HG02798 (cell line): ENCODE data around the gene FBRSL1.

Experiments used
- ATAC-seq: cut with Tn5 transposase; IDR thresholded peaks from one replicate; pipeline ENCODE4 v1.9.1; 2021; ENCODE audit warnings: mild to moderate bottlenecking; ENCODE audit not compliant: unreplicated experiment, poor library complexity

The FBRSL1 gene

DNA sequence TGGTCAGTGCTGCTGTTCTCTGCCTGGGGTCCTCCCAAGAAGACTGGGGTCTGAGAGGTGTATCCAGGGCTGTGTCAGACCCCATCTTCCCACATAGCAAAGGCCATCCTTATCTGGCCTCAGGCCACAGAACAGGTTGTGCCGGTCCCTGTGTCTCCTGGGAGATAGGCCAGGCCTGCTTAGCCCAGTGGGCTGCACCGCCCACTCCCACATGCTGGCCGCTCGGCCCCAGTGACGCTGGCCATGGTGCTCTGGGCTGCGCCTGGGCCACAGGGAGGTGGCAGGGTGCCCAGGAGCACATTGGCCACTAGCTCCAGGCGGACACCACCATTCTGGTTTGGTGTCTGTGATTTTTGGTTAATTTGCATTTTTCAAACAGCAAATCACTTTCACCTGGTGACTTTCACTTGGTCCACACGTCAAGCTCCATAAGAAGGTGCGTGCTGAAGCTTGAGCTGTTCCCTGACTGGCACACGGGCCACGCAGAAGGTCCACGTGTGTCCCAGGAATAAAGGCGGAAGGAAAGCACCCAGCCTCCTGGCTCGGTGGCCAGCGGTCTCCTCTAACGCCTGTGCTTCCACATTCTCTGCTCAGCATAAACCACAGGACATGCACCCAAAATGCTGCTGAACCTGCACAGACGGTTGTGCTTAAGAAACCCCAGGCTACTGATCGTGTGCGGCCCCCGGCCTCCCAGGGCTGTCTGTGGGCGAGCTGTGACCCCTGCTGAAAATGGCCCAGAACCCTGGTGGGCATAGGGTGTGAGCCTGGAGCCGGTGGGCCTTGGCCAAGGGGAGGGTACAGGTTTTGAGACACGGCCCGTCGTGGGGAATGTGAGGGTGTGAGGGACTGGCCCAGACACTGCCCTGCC, 4.6 kb downstream of the FBRSL1 start:
- no peak for ATAC-seq

DNA sequence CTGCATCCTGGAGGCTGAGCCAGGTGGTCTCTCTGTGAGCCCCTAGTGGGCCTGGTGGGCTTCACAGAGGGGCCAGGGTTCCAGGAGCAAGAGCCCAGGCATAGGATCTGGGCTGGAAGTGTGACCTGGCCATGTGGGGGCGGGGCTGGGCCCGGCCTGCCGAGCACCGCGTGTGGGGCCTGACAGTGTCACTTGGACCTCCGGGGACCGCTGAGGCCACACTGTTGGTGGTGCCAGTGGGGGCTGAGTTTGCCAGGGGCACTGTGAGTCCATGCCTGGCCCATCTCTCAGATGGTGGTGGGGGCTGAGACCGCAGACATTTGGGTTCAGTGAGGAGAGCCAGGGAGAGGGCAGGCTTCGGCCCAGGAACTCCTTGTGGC, 5.2 kb downstream of the FBRSL1 start:
- no peak for ATAC-seq

DNA sequence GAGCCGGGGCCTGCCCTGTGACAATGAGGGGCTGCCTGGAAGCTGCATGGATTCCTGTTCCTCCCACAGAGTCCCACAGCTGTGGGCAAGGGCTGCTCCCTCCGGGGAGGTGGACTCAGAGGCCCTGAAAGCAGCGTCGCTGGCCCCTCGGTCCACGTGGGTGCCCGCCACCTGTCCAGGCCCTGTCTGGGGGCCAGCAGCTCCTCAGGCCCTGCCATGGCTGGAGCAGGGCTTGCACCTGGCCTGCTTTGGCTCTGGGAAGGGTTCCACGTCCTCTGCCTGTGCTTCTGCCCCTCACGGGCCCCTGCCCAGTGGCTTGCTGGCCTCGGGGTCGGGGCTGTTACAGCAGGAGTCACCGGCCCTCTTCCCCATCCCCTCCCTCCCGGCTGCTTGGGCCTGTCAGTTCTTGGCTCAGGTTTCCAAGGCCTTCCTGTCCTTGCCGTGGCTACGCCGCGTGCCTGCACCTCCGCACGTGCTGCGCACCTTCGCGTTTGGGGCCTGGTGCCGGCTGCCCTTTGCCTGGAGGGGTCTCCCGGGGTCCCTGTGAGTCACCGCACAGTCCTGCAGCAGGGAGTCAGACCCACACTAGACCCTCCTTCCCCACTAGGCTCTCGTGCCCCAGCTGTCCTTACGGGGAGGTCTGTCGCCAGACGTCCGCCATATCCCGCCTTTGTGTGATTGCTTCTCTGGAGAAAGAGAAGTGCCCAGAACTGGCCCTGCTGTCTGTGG, 5.8 kb downstream of the FBRSL1 start:
- ATAC-seq, result no peak

DNA sequence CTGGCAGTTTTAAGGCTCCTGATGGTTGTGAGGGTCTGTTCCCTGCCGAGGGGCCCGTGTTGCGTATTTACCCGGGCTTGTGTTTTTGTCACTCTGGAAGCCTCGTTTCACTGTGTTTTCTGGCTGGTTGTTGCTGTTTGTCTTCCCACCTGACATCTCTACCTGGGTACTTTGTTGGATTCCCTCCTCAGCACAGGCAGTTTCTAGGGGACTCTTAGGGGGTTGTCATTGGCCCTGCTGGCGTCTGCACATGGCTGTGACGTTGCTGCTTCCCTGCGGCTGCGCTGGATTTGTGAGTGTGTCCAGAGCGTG, 6.4 kb downstream of the FBRSL1 start:
- ATAC-seq, result no peak

DNA sequence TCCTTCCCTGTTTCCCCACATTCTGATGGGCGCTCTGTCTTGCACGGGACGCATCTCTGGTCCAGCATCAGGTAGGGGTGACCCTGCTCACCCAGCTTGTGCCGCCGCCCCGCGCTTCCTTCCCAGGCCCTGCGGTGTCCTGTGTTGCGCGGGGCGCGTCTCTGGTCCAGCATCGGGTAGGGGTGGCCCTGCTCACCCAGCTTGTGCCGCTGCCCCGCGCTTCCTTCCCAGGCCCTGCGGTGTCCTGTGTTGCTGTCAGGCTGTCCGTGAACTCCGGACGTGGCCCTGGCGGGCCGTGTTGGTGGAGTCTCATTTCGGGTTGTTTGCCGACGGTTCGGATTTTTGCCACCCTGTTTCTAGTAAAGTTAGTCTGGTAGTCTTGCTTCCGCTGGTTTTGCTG, 6.8 kb downstream of the FBRSL1 start:
- ATAC-seq, result no peak

DNA sequence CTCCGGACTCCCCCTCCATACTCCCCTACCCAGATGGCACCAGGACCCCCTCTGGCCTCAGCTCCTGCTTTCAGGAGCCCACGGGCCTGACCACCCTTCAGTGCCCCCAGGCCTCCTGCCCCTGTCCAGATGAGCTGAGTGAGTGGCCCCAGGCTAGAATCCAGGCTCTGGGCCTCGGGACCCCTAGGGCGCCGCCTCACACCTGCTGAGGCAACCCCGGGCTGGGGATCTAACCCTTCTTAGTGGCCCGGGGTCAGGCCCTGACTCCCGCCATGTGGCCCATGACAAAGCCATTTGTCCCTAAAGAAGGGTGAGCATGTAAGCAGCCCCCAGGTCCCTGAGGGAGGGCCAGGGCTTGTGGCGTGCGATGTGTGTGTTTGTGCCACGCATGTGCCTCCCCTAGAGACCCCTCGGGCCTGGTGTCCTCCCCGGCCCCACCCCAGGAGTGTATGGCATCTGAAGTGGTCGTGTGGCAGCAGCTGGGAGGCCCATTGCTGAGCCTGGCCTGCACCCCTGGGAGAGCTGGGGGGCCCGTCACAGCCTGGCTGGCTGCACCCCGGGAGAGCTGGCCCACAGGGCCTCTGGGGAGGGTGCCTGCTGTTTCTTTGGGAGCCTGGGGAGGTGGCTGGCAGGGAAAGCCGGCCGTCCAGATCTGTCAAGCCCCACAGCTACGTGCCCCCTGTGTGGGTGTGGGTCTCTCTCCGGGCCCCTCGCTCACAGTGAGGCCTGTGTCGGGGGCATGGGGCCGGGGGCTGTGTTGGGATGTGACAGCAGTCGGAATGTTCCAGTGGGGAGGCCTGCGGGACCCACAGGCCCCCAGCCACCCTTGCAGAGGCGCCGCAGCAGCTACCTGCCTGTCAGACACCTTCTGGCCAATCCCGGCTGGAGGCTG, 7.8 kb downstream of the FBRSL1 start:
- no peak for ATAC-seq

DNA sequence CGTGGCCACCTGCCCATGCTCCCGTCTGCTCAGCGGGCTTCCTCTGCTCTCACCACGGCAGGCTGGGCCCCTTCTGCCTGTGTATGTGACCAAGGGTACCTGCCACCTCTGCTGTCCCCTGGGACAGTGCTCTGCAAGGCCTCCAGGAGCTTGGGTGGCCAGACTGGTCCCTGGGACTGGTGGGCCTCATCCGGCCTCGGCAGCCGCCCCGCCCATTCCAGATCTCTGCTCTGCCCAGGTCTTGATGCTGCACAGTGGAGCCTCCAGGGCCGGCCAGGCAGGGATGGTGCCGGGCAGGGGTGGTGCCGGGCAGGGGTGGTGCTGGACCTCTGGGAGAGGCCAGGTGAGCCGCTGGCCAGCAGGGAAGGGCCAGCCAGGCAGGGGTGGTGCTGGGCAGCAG, 9.0 kb downstream of the FBRSL1 start:
- ATAC-seq, result no peak

DNA sequence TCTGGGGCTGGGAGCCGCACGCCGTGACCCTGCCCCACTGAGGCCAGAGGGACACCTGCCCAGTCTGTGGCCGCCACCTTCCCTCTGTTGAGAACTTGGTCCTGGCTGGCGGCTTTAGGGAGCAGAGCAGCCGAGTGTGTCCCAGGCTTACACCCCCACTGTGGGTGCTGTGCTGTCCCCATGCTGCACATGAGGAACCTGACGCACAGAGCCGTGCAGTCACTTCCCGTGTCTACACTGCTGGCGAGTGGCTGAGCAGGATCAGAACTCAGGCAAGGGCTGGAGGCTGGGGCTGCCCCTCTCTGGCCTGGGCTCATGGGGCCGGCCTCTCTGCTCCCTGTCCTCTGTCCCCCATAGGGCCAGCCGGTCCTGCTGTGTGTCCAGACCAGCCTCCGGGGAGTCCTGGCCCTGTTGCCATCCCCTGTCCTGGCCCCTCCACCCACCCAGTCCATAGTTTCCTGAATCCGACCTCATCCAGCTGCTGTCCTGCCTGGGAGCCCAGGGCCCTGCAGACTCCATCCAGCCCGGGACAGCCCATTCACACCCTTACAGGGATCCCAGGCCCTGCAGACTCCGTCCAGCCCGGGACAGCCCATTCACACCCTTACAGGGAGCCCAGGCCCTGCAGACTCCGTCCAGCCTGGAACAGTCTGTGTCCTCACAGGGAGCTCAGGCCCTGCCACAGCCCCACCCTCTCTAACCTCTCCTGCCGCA, 10.3 kb downstream of the FBRSL1 start:
- ATAC-seq, result no peak

DNA sequence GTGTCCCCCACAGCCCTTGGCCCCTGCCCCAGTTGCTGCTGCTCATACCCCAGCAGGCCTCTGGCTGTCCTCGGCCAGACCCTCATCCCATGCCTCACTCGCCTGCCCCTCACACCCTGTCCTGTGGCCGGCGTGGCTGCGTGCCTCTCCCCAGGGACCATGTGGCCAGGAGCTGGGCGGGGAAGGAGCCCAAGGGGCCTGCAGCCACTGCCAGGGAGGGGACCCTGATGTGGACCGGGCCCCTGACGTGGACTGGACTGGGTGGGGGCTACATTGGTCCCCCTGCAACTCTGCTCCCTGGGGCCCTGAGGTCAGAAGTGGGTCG, 10.9 kb downstream of the FBRSL1 start:
- no peak for ATAC-seq

DNA sequence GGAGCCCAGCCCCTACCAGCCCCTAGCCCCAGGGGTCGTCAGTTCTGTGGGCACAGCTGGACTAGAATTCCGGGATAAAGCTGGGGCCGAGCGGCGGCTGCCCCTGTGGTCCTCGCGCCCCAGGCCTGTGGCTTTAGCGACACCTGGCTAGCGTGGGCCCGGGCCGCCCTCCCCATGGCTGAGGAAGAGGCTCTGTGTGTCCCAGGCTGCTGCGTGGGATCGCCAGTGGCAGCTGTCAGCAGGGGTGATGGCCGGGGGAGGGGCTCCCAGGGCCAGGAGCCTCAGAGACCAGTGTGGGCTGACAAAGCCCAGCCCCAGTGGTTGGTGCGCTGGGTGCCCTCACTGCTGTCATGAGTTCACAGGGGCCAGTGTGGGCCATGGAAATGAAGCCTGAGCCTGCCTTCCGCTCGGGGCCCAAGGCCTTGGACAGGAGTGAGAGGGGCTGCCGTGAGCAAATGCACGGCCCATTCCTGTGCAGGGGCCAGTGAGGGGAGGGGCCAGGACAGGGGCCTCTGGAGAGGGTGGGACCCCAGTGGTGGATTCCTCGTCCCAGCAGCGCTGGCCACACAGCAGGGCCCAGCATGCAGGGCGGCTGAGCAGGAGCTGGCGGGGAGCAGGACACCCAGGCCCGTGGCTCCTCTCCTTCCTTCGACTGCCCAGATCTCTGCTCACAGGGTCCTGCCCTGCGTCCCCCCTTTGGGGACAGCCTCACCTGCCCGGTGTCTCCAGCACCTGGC, 11.4 kb downstream of the FBRSL1 start:
- ATAC-seq, result no peak

DNA sequence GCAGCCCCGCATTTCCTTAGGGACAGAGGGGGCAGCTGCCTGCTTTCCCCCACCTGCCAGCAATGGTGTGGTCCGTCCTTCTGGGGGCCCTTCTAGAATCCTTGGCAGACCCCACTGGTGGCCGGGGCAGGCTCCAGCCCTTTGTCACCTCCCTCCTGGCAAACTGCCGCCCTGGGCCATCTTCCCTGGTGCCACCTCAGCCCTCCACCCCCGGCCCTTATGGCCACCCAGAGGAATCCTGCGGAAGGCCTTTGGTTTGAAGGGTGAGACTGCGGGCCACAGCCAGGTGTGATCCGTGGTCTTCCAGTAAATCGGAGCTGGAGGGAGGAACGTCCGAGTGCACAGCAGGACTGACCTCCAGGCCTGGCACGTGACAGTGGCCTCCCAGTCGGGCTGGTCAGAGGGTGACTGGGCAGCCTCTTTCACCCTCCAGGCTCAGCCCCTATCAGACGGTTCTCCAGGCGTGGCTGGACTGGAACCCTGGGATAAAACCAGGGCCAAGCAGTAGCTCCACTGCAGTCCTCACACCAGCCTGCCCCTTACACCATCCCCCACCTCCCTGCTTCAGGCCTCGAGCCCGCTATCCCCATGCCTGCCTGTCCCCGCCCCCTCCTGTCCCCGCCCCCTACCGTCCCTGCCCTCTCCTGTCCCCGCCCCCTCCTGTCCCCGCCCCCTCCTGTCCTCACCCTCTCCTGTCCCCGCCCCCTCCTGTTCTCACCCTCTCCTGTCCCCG, 12.4 kb downstream of the FBRSL1 start:
- ATAC-seq, result no peak

DNA sequence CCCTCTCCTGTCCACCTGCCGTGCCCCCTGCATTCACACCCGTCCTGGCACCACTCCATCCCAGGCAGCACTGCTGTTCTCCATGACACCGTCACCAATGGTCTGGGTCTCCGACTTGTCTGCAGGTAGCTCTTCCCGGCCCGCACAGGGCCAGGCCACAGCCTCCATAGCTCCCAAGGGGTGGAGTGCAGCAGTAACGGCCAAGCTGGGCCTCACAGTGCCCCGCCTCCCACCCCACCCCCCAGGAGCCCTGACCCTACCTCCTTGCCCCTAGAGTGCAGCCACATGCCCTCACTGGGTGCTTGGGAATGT, 12.9 kb downstream of the FBRSL1 start:
- ATAC-seq, result no peak

DNA sequence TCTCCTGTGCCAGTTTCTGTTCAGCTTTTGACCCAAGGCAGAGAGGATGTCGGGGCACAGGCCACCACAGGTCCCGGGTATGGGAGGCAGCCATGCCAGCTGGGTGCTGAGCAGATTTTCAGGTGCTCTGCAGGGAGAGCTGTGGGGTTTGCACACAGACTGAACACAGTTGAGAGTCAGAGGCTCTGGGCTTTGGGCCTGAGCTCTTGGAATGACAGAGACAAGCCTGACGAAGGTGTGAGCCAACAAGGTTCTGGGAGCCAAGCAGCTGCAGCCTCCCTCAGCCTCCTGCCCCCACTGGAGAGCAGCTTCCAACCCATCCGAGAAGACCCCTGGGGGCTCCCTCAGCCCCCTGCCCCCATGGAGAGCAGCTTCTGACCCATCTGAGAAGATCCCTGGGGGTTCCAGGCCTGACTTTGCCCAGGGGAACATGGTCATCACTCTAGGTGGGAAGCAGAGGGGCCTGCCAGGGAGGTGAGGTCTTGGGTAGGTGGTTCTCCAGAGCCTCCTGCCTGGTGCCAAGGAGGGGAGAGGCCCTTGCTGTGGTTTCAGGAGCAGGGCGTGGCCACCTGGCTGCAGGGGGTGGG, 13.8 kb downstream of the FBRSL1 start:
- no peak for ATAC-seq

DNA sequence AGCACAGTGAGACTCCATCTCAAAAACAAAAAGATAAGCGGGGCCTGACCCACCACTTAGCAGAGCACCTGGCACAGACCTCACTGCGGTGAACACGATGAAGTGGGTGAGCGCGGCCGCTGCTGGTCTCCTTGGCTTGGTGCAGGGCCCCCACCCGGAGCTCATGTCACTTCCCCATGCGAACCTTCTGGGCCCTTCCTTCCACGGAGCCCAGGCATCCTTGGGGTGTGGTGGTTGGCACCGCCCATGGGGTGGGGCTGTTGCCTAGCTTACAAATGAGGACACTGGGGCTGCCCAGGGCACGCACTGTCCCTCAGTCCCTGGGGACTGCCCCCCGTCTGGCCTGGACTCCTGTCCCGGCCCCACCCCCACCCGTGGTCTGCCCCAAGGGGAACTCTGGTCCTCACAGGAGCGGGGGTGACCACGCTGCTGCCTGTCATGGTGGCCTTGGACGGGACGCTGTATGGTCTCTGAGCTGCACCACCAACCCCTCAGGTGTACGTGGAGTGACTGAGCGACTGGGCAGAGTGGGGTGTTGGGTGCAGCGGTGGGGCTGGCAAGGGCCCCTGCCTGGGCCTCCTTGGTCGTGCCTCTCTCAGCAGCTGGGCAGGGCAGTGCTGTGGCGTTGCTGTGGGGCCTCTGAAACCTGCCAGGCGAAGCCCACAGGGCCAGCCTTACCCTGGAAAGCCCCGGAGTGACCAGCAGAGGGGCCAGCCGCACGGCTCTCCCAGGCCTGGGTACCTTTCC, 15.3 kb downstream of the FBRSL1 start:
- no peak for ATAC-seq

DNA sequence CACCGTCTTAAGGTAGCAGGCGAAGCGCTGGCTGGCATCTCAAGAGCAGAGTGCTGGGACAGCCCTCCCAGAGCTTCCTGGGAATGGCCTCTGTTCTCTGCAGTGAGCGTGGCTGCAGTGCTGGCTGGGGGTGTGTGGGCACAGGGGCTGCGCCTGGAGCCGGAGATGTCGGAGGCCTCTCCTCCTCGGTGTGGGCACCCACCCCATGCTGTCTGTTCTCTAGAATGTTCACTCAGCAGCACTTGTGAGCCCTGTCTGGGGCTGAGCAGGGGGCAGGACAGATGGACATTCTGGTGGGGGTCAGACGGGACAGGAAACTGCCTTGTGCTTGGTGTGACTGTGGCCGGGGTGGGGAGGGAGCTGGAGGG, 15.9 kb downstream of the FBRSL1 start:
- ATAC-seq, result no peak

DNA sequence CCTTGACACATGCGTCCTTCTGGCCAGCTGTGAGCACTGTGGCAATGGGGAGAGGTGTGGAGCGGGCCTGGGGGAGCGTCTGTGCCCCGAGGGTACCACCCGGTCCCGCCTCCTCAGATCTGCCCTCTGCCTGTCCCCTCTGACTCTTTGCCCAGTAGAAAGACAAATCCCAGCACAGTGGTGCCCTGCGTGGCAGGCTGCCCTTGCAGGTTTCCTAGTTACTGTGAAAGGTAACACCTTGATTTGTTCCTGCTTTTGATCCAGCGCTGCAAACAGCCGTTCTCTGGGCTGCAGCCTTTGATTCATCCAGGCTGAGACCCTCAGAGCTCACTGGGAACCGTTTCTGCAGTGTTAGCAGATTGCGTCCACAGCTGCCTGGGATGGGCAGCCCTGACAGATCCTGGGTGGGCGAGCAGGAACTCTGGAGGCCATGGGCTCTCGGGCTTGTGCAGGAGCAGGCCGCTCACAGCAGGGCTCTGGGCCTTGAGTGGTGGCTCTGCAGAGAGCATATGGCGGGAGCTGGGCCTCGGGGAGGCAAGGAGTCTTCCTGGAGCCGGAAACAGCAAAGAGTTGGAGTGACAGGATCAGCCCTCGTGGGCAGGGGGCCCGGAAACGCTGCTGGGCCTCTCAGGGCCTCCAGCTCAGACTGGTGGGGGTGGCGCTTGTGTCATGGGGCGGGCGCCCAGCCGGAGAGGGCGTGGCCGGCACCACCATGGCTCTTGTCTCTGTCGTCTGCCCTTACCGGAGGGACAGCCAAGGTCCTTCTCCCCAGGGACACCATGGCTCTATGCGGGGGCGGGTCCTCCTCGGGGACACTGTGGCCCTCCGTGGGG, 16.6 kb downstream of the FBRSL1 start:
- no peak for ATAC-seq

DNA sequence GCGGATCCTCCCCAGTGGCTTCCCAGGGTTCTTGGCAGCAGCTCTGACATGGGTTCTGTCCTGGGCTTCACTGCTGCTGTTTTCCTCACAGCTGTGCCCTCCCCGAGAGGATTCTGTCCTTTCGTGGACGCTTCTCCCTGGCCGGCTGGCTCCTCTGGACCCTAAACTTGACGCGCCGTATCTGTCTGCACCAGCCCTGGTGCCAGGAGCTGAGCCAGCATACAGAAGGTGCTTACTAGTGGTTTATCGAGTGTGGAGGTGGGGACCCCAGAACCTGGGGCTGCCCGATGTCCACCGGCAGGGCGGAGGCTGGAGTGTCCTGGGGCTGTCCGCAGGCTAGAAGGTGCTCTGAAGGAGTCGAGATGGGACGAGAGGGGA, 17.2 kb downstream of the FBRSL1 start:
- ATAC-seq, result no peak
